Neural progenitor cell (in vitro differentiated cells): ENCODE data around the gene SLC12A9.

Experiments
- CTCF ChIP-seq: fragments of 200-600 bp; sonication (generic); IDR thresholded peaks from 2 replicates; pipeline ENCODE4 v1.5.1; 2017; ENCODE audit warnings: antibody characterized with exemption, mild to moderate bottlenecking
- EZH2 ChIP-seq: fragments of 200-600 bp; sonication (generic); IDR thresholded peaks from 2 replicates; pipeline ENCODE4 v1.6.1; 2017; ENCODE audit warnings: antibody characterized with exemption, mild to moderate bottlenecking, moderate library complexity

GRCh38 chr7:100837099-100837836 lies 15.2 kb upstream of the SLC12A9 start:
- TF ChIP-seq CTCF (no peak), EZH2 (no peak)
